CD4-positive, alpha-beta T cell treated with Interleukin-17A for 1 hour (primary cell): ENCODE results near the gene HORMAD2.
A peak's percentile ranks its signal among the peaks of the same experiment; 100 is the strongest.

ENCODE experiments used
- DNase-seq: peaks from one replicate; pipeline ENCODE4 v3.0.0-alpha.2; 2020

HORMAD2 gene

DNA sequence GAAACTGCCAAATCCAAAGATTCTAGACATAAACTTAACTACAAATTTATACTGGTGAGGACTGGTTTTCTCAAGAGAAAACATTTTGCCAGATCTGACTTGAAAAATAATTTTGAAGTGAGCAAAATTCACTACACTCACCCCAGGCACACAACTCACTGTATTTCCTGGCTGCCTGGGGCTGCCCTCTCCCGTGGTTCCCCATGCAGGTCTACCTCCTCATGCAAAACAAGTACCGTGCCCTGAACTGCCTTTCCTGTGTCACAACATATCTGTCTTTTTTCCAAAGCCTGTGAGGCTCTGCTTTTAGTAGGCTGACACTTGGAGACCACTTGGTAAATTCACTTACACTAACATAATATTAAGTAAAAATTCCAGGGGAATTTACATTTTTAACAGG lies 89.9 kb downstream of the HORMAD2 start:
- DNase-seq = no peak

- DNase-seq = no peak
Measured at GRCh38 chr22:30171008-30171407, 90.7 kb downstream of the HORMAD2 start.

DNA sequence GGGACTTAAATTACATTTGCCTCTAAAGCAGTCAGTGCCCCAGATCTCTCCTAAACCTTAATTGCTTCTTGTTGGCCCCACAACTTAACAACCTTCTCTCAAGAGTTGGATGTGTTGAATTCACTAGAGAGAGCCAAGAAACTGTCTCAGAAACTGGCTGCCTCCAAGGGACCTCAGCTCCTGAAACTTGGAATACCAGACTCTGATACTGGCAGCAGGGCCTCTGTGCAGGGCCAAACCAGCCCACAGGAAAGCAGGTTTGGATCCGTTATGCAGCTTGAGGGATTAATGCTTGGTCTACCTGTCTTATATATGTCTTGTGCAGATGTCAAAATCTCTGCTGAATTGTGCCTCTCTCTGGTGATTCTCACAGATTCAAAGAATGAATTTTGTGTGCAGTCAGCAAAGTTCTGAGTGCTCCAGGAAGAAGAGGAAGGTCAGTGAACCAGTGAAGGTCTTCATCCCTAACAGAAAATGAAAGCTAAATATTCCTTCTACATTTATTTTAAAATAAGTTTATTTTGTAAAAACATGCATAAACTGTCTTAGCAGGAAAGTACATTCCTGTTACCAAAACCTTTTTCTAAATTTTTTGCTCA lies 95.5 kb downstream of the HORMAD2 start:
- no peak for DNase-seq

- DNase-seq = no peak
Measured at GRCh38 chr22:30176431-30176830, 96.2 kb downstream of the HORMAD2 start.

- DNase-seq = peak; percentile 38
Measured at GRCh38 chr22:30178181-30179126, 98.2 kb downstream of the HORMAD2 start.

DNA sequence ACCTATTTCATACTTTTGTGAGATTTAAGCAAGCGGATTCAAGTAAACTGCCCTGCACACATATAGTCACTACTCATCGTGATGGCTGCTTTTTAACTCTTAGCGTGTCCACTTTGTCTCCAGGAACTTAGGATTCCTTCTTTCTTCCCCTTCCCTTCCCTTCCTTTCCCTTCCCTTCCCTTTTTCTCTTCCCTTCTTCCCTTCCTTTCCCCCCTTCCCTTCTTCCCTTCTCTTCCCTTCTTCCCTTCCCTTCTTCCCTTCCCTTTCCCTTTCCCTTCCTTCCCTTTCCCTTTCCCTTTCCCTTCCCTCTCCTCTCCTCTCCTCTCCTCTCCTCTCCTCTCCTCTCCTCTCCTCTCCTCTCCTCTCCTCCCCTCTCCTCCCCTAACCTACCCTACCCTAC lies 100.4 kb downstream of the HORMAD2 start:
- DNase-seq = no peak

- DNase-seq = no peak
Measured at GRCh38 chr22:30181459-30182349, 101.4 kb downstream of the HORMAD2 start.

DNA sequence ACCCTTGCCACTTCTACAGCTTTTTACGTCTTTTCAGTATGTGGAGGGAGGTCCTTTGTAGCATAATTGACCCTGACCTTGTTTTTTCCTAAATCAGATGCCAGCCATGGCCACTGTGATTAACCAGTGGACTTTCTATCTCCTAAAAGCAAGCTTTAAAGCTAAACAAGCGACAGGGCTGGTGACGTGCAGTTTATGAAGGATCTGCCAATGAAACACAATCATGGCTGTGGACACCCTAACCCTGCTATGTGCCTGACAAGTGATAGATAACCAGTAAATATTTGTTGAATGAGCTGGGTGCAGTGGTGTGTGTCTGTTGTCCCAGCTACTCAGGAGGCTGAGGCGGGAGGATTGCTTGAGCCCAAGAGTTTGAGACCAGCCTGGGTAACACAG lies 102.1 kb downstream of the HORMAD2 start:
- DNase-seq = no peak

DNA sequence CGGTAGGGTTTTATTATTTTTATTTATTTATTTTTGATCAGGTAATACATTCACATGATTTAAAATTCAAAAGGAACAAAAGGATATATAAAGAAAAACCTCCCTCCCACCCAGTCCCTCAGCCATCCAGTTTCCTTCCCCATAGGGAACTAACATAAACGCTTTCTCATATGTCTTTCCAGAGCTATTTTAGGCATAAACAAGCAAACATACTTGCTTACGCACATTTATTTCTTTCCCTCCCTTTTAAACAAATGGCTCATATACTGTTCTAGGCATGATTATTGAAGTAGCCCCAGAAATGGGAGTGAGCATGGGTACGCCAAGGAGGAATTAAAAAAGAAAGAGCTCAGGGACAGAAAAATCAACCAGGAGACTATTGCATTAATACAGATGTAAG lies 102.6 kb downstream of the HORMAD2 start:
- no peak for DNase-seq

DNA sequence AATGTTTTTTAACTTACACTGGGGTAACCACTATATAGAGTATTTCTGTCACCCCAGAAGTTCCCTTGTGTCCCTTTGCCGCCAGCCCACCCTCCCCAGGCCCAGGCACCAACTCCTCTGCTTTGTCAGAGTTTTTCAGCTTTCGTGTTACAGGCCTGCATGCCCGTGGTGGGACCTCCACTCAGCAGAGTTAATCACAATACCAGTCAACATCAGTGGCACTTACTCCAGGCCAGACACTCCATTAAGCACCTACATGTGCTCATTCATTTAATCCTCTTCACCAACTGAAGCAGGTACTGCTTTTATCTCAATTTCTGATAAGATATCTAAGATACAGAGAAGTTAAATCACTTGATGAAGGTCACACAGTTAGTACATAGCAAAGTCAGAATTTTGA lies 103.0 kb downstream of the HORMAD2 start:
- DNase-seq = no peak

- DNase-seq = no peak
Measured at GRCh38 chr22:30183861-30184278, 103.6 kb downstream of the HORMAD2 start.

DNA sequence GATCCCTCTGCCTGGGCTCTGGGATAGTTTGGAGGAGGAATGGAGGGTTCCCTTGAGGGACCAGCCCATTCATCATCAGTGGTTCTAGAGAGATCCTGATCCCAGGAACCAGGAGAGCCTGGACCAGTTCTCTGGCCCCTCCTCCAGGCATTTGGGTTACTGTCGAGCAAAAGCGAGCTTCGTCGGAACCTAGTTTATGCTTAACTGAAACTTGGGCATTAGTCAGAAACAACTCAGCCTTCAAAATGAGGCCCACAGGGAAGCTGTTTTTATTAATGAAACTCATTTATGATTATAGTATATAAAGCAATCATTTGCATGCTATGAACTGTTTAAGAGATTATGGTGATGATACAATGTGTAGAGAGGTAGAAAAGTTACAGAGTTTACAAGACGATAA lies 104.9 kb downstream of the HORMAD2 start:
- DNase-seq = no peak

- DNase-seq = no peak
Measured at GRCh38 chr22:30185549-30185948, 105.3 kb downstream of the HORMAD2 start.

- no peak for DNase-seq
Measured at GRCh38 chr22:30186041-30186440, 105.8 kb downstream of the HORMAD2 start.

DNA sequence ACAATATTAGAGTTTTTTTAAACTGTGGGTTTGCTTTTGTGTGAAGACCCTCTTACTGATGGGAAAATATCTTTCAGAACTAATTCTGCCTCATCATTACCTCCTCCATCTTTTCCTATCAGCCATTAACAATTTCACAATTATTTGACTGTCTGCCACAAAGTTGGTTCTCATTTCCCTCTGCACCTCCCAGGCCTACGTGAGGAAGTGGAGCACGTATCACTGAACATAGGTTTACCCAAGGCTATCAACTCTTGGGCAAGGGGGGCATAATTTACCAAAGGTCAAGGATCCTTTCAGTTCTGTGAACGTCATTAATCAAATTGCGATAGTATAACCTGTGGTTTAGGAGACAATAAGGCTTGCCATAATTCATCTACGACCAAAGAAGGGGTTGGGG lies 106.2 kb downstream of the HORMAD2 start:
- DNase-seq = no peak

- no peak for DNase-seq
Measured at GRCh38 chr22:30187094-30187493, 106.8 kb downstream of the HORMAD2 start.

DNA sequence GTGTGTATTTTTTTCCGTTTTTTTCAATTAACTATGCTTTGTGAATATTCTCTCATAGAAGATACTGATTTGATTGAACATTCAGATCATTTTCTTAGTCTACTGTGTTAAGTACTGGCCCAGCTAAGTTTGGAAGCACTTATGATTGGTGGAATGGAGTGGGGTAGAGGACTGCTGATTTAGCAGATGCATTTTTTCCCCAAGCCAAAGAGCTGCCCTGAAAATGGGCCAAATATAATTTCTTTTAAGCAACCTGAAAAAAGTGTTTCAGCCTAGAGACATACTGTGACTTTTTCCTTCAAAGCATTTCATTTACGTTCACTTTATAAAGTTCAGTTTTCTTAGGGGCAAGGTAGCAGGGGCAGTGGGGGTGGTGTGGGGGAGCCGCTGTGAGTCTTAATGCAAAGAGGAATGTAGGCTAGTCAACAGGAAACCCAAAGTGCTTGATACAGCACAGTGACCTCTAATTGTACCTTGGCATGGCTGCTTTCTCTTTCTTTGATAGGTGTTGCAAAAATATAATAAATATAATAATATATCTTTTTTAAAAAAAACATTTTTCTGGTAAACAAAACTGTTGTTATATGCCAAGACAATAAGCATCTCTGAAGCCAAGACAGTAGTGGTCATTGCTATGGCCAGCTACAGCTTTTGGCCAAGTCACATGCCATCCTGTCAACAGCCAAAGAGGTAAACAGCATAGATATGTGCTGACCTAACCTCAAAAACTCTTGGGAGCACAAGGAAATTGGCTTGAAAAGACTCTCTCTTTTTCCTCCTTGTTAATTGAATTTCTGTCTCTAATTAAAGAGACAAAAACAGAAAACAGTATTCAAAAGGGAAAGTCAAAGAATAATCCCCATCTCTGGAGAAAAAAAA lies 107.5 kb downstream of the HORMAD2 start:
- peak; percentile 24 for DNase-seq

DNA sequence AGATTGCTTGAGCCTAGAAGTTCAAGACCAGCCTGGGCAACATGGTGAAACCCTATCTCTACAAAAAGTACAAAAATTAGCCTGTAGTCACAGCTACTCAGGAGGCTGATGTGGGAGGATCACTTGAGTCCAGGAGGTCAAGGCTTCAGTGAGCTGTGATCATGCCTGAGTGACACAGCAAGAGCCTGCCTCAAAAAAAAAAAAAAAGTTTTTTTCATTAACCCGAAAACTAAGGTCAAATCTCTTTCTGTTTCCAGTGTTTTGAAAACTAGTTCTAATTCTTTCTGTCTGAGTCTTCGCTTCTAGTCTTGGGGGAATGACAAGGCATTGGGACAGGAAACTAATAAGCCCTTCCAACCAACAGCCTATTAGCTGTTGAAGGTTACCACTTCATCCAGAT lies 108.6 kb downstream of the HORMAD2 start:
- DNase-seq = no peak

DNA sequence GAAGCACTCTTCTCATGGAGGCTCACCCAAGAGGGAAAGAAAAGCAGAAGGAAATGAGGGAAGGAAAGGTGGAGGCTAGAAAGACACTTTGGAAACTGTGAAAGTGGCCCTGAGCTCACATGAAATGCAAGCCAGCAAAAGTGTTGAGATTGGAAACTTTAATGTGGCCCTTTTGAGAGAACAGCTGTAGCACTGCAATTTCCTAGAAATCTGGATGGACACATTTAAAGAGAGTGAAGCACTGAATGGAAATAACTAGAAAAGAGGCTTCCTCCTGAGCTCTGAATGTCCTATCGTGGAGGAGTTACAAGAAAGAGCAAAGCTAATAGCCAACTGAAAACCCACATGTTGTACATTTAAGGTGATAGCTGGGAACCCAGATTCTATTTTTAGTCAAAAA lies 110.3 kb downstream of the HORMAD2 start:
- no peak for DNase-seq

GRCh38 chr22:30191040-30191701 lies 110.9 kb downstream of the HORMAD2 start:
- DNase-seq = no peak

GRCh38 chr22:30192427-30192826 lies 112.2 kb downstream of the HORMAD2 start:
- DNase-seq = no peak
